Activated gamma-delta T cell treated with Interleukin-2 at 50 U/mL for 16 hours (primary cell): ENCODE results near the gene LTBP1.
"Not testable (repeated sequence)": the region's sequence is repeated elsewhere in the genome, so short reads cannot be mapped to it uniquely, and the experiment has no call there.

Source experiments
- DNase-seq: peaks from one replicate; pipeline ENCODE4 v3.0.0-alpha.2; 2020

Gene LTBP1

GRCh38 chr2:33404321-33404720, 457.6 kb downstream of the LTBP1 start:
- no peak for DNase-seq

GRCh38 chr2:33406622-33407021, 459.9 kb downstream of the LTBP1 start:
- DNase-seq: no peak

- no peak for DNase-seq
Observed at GRCh38 chr2:33408109-33408508, 461.4 kb downstream of the LTBP1 start.

- no peak for DNase-seq
Observed at GRCh38 chr2:33409417-33409955, 462.7 kb downstream of the LTBP1 start.

GRCh38 chr2:33411765-33412164, 465.0 kb downstream of the LTBP1 start:
- DNase-seq: no peak

- no peak for DNase-seq
Observed at GRCh38 chr2:33412920-33413319, 466.2 kb downstream of the LTBP1 start.

GRCh38 chr2:33419581-33420200, 472.9 kb downstream of the LTBP1 start:
- DNase-seq: no peak

- no peak for DNase-seq
Observed at GRCh38 chr2:33420726-33421125, 474.0 kb downstream of the LTBP1 start.

GRCh38 chr2:33421820-33422219, 475.1 kb downstream of the LTBP1 start:
- DNase-seq: no peak

GRCh38 chr2:33425161-33425560, 478.4 kb downstream of the LTBP1 start:
- no peak for DNase-seq

GRCh38 chr2:33425586-33426031, 478.9 kb downstream of the LTBP1 start:
- no peak for DNase-seq

- no peak for DNase-seq
Observed at GRCh38 chr2:33426666-33427231, 480.0 kb downstream of the LTBP1 start.

GRCh38 chr2:33430077-33430476, 483.3 kb downstream of the LTBP1 start:
- DNase-seq: no peak

GRCh38 chr2:33430856-33431255, 484.1 kb downstream of the LTBP1 start:
- no peak for DNase-seq

- DNase-seq: no peak
Observed at GRCh38 chr2:33432871-33433270, 486.1 kb downstream of the LTBP1 start.

- no peak for DNase-seq
Observed at GRCh38 chr2:33433279-33434235, 486.8 kb downstream of the LTBP1 start.

GRCh38 chr2:33435518-33435917, 488.8 kb downstream of the LTBP1 start:
- DNase-seq: no peak

- DNase-seq: no peak
Observed at GRCh38 chr2:33436083-33436482, 489.3 kb downstream of the LTBP1 start.

- no peak for DNase-seq
Observed at GRCh38 chr2:33437297-33437696, 490.5 kb downstream of the LTBP1 start.

GRCh38 chr2:33437815-33438214, 491.1 kb downstream of the LTBP1 start:
- no peak for DNase-seq

GRCh38 chr2:33441235-33441810, 494.6 kb downstream of the LTBP1 start:
- DNase-seq: peak; percentile 34

GRCh38 chr2:33442052-33442451, 495.3 kb downstream of the LTBP1 start:
- not testable (repeated sequence) for DNase-seq

- no peak for DNase-seq
Observed at GRCh38 chr2:33442528-33443079, 495.9 kb downstream of the LTBP1 start.
